Esophagus muscularis mucosa (tissue), 4 donors: ENCODE measurements around the gene RAG2. TPM values are rescaled to one million over a fixed set of nuclear protein-coding genes. Genes with fewer than 3 reads are reported as not detected.

Experiments
- DNase-seq: peaks from one replicate; pipeline ENCODE4 v3.0.0-alpha.2; 2017; ENCODE audit errors: extremely low spot score
- H3K27ac ChIP-seq, 4 donors: fragments of 200-600 bp; sonication (generic); replicated peaks in 1 of 4; 1 replicate in 3 of 4; 2 replicates in 1 of 4; pipeline ENCODE4 v1.5.1; 2016 to 2019; ENCODE audit warnings: mild to moderate bottlenecking in 1 of 4
- H3K27me3 ChIP-seq, 4 donors: fragments of 200-600 bp; sonication (generic); one replicate each; pipeline versions ENCODE4 v1.5.1 to v1.6.0; 2016 to 2019
- H3K36me3 ChIP-seq, 4 donors: fragments of 200-600 bp; sonication (generic); one replicate each; pipeline ENCODE4 v1.5.1; 2016 to 2019
- H3K4me1 ChIP-seq, 4 donors: fragments of 200-600 bp; sonication (generic); one replicate each; pipeline ENCODE4 v1.5.1; 2016 to 2019
- H3K4me3 ChIP-seq, 4 donors: fragments of 200-600 bp; sonication (generic); 1 replicate in 2 of 4; 2 replicates in 2 of 4; pipeline ENCODE4 v1.5.1; 2016 to 2019; ENCODE audit warnings: mild to moderate bottlenecking in 4 of 4, moderate library complexity in 1 of 4
- H3K9me3 ChIP-seq, 4 donors: fragments of 200-600 bp; sonication (generic); 1 replicate in 3 of 4; 2 replicates in 1 of 4; pipeline ENCODE4 v1.5.1; 2016 to 2019
- EP300 ChIP-seq: sonication (generic); formaldehyde crosslinking; IDR thresholded peaks from one replicate; pipeline ENCODE4 v1.6.1; 2017; ENCODE audit warnings: antibody characterized with exemption
- POLR2A ChIP-seq: fragments of 450-650 bp; IDR thresholded peaks from one replicate; pipeline ENCODE4 v1.6.1; 2017; ENCODE audit warnings: antibody characterized with exemption, moderate library complexity, mild to moderate bottlenecking, low read depth
- POLR2AphosphoS5 ChIP-seq, 2 donors: sonication (generic); formaldehyde crosslinking; IDR thresholded peaks; one replicate each; pipeline ENCODE4 v1.6.1; 2017; ENCODE audit warnings: antibody characterized with exemption in 2 of 2
- WGBS: methylation state at CpG from one replicate; pipeline ENCODE4 v1.1.5; 2018; 5-methylcytosine and 5-hydroxymethylcytosine counted together
- intact Hi-C: fragments of 100-400 bp; cut with DNase I; formaldehyde crosslinking; loops from one replicate; pipeline ENCODE4 v1.15.1; 2023
- total RNA-seq, 4 donors: library from RNA; depleted of rRNA; stranded (reverse); fragments of >200 nt; gene quantifications; one replicate each; pipeline versions ENCODE4 v1.1.0 to v1.2.1, GENCODE V29; 2016
- TF ChIP-seq, protein P1 (sequence below), 3 experiments: fragments of 200-600 bp in 2 of 3; fragments of 450-650 bp in 1 of 3; sonication (generic) in 2 of 3; IDR thresholded peaks; one replicate each; pipeline ENCODE4 v1.5.1; 2017 to 2019; ENCODE audit warnings: antibody characterized with exemption in 3 of 3, mild to moderate bottlenecking in 2 of 3, moderate library complexity in 1 of 3

RAG2 gene
- total RNA-seq, 4 donors from 2014 or later = not detected

DNA sequence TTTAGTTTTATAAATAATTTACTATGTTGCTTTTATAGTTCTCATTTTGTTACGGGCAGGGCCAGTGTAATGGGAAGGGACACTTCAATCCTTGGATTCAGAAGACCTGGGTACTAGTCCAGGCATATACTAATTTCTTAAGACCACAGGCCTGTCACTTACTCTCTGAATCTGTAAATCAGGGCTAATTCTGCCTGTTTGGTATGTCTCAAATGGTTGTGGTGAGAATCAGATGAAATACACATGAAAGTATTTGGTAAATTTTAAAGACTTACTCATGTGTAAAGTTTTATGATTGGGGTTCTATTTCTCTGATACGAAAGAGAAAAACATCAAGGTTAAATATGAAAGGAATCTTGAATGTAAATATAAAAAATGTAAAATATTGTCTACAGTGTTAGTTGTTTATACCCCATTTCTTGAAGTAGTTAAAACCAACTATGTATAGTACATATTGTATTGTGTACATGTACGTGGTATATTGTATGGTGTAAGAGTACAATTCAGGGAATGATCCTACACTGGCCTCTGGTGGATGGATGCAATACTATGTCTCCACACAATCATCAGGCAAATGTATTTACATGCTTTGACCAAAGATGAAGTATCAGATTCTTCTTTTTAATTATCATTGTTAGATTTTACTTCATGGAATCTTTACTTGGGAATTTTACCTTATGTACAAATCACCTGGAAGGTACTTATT is 24.5 kb upstream of the RAG2 start:
- intact Hi-C loops = loop anchor here (5.0 kb wide), 1 partner anchor 55 kb away; the partner anchor contains the start of gene RAG1
- H3K4me3 ChIP-seq = no peak overlapping the region

DNA sequence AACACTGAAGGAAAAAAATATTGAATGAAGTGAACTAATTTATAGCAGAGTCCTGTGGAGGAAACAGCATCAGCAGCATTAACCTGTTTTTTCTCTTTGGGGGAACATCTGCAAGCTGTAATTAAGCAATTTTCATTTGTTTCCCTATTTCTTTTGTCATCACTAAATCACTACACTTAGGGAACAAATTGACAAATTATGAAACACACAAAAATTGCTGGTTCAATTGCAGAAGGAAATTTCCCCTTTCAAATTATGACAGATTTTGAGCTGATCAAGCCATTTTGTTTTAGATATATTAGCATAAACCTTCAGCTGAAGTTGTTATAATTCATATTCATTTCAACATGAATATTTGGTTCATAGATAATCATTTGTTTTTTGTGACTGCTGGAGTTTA is 22.2 kb upstream of the RAG2 start:
- Histone ChIP-seq H3K27ac (no peak overlapping the region), H3K9me3 (no peaks in the 10 kb centered on the region), H3K27me3 (no peaks in the 10 kb centered on the region), H3K4me1 (peaks cover 15 to 18% (median 17%) of the 10 kb centered on the region in 4 donors), H3K36me3 (no peaks in the 10 kb centered on the region), H3K4me3 (no peak overlapping the region)
- DNase-seq = no peak
- TF ChIP-seq, protein P1, sequence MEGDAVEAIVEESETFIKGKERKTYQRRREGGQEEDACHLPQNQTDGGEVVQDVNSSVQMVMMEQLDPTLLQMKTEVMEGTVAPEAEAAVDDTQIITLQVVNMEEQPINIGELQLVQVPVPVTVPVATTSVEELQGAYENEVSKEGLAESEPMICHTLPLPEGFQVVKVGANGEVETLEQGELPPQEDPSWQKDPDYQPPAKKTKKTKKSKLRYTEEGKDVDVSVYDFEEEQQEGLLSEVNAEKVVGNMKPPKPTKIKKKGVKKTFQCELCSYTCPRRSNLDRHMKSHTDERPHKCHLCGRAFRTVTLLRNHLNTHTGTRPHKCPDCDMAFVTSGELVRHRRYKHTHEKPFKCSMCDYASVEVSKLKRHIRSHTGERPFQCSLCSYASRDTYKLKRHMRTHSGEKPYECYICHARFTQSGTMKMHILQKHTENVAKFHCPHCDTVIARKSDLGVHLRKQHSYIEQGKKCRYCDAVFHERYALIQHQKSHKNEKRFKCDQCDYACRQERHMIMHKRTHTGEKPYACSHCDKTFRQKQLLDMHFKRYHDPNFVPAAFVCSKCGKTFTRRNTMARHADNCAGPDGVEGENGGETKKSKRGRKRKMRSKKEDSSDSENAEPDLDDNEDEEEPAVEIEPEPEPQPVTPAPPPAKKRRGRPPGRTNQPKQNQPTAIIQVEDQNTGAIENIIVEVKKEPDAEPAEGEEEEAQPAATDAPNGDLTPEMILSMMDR (IDR thresholded peaks at IDR 0.05) = no peak
- TF ChIP-seq EP300 = no peak
- no peak for TF ChIP-seq POLR2AphosphoS5 (IDR thresholded peaks at IDR 0.05)
- TF ChIP-seq POLR2A = no peak
- intact Hi-C loops = loop anchor here (5.0 kb wide), 1 partner anchor 53 kb away; the partner anchor contains the start of gene RAG1

More for the DNA sequence above, 24.5 kb upstream of the RAG2 start:
- no peaks in the 10 kb centered on the region for H3K36me3 ChIP-seq
- TF ChIP-seq POLR2AphosphoS5 (IDR thresholded peaks at IDR 0.05) = no peak
- TF ChIP-seq, protein P1 (IDR thresholded peaks at IDR 0.05) = peak; percentile 26 to 46 (median 40)
- WGBS = 75% methylated on average over 3 of the region's 3 CpGs
- H3K27me3 ChIP-seq = no peaks in the 10 kb centered on the region
- no peak overlapping the region for H3K27ac ChIP-seq
- H3K4me1 ChIP-seq = peaks cover 11 to 18% (median 17%) of the 10 kb centered on the region in 4 donors
- no peaks in the 10 kb centered on the region for H3K9me3 ChIP-seq
- no peak for DNase-seq

DNA sequence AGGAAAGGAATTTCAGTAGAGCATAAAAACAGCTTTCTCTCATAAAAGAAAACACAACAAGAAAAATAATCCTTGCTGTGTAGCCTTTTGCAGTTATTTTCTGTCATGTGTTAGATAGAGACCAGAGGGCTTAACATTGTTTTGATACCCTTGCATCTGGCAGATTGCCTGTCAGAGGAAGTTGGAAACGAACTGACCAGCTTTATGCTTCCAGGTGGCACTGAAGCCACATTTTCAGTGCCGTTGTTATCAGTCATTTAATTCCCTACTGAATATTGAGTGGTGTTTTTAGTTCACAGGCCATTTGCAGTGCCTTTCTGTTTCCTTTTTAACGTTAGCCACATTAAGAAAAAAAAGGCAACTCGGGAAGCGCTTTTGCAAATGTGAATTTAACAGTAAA is 21.5 kb upstream of the RAG2 start:
- no peak for DNase-seq
- Histone ChIP-seq H3K36me3 (no peaks in the 10 kb centered on the region), H3K4me3 (peak overlapping the region; percentile 5 to 18 (median 12)), H3K27ac (peak overlapping the region in 1 of 4 donors; percentile 4), H3K9me3 (no peaks in the 10 kb centered on the region), H3K4me1 (peaks cover 15 to 18% (median 17%) of the 10 kb centered on the region in 4 donors), H3K27me3 (no peaks in the 10 kb centered on the region)
- TF ChIP-seq, protein P1 (IDR thresholded peaks at IDR 0.05) = no peak
- TF ChIP-seq EP300 (no peak), POLR2A (no peak), POLR2AphosphoS5 (IDR thresholded peaks at IDR 0.05) (no peak)
- WGBS = 25% methylated on average over 5 of the region's 5 CpGs
- intact Hi-C loops = no loop called here

DNA sequence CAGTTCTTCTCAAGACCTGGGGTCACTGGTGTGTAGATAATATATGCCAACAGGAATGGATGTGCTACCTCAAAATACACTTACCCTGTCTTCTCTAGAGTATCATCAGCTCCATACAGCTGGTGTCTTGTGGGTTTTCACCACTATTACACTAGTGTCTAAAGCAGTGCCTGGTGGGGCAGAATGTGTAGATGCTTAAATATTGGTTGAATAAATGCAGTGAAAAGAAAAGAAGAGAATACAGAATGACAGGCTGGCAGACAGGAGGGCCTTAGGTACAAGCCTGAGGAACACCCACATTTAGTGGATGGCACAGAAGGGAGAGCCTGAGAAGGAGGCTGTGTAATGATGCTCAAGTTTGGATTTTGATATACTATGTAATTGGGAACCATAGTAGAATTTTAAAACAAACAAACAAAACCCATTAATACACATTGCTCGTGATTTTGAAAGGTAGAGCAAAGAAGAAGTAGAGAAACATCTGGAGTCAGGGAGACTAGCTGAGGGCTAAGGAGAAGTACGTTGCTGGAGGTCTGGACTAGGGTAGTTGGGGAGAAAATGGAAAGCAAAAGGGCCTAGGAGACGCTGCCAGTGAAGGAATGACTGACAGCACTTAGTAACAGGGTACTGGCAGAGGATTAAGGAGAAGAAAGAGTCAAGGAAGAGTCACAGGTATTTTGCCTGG is 20.5 kb upstream of the RAG2 start:
- Histone ChIP-seq H3K4me3 (no peak overlapping the region), H3K27me3 (no peaks in the 10 kb centered on the region), H3K4me1 (peaks cover 15 to 18% (median 17%) of the 10 kb centered on the region in 4 donors), H3K9me3 (no peaks in the 10 kb centered on the region), H3K36me3 (no peaks in the 10 kb centered on the region), H3K27ac (no peak overlapping the region)
- intact Hi-C loops = no loop called here
- TF ChIP-seq POLR2AphosphoS5 (IDR thresholded peaks at IDR 0.05) = no peak
- 63% methylated on average over 3 of the region's 3 CpGs for WGBS
- DNase-seq = no peak

DNA sequence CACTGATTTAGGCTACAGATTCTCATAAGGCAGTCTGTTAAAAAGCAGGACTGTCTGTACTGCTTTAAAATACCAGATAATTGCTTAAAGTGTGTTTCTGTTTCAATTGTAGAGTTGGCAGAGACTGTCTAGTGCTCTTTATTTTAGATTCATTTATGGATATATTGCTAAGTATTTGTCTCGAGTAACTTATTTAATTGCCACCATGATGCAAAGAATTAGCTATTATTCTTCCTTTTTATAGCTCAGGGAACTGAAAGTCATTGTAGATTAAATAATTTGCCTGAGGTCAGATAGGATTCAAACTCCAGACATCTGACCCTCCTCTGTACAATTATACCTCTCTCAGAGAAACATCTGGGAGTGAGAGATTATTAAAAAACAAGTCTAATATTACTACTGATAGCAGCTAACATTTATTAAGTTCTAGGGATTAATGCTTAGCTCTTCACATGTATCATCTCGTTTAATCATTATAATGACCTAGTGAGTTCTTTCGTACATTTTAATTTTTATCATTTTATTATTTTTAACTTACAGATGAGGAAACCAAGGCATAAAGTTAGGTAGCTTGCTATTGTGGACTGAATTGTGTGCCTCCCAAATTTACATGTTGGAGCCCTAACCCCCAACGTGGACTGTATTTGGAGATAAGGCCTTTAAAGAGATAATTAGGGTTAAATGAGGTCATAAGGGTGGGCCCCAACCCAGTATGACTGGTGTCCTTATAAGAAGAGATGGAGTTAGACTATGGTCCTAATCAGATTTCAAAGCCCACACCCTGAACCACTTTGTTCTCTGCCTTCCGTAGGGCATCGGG is 19.7 kb upstream of the RAG2 start:
- H3K27ac ChIP-seq = no peak overlapping the region
- peaks cover 15 to 18% (median 17%) of the 10 kb centered on the region in 4 donors for H3K4me1 ChIP-seq
- 92% methylated on average over 6 of the region's 6 CpGs for WGBS
- no peaks in the 10 kb centered on the region for H3K27me3 ChIP-seq
- H3K36me3 ChIP-seq = no peaks in the 10 kb centered on the region
- H3K9me3 ChIP-seq = no peaks in the 10 kb centered on the region
- no peak overlapping the region for H3K4me3 ChIP-seq
- no peak for DNase-seq
- no peak for TF ChIP-seq POLR2AphosphoS5 (IDR thresholded peaks at IDR 0.05)
- no peak for TF ChIP-seq EP300
- TF ChIP-seq POLR2A = no peak
- TF ChIP-seq, protein P1 (IDR thresholded peaks at IDR 0.05) = no peak
- intact Hi-C loops = no loop called here
